ENCODE measurements around the gene SPATA31D1. TPM values are rescaled to one million over a fixed set of nuclear protein-coding genes. Genes with fewer than 3 reads are reported as not detected.

The SPATA31D1 gene
- total and polyA plus RNA-seq, 2 of the 13 experiments (the other 11 are each of a cell fraction or from before 2014, with no cell fraction given): not detected

GRCh38 chr9:81980568-81980967 is 8.0 kb upstream of the SPATA31D1 start:
- POLR2A ChIA-PET: no interaction called here
- CTCF ChIA-PET (ENCODE audit: low intra/inter-chr PET ratio, low total read pairs): no interaction called here
- H3K4me3 ChIP-seq (replicated peaks in 1 of 3; ENCODE audit: insufficient read depth in 1 of 3, low read depth in 2 of 3, low read length in 3 of 3): no peak overlapping the region
- no peak overlapping the region for H3K4me2 ChIP-seq (ENCODE audit: low read depth, low read length)
- H3K79me2 ChIP-seq (ENCODE audit: insufficient read depth, low read length): no peaks in the 10 kb centered on the region
- no peak overlapping the region for H3K27ac ChIP-seq (ENCODE audit: extremely low read length, insufficient read depth, low read length)
- H3K9ac ChIP-seq (ENCODE audit: insufficient read depth, low read depth, low read length): no peak overlapping the region
- no peak overlapping the region for H2AFZ ChIP-seq (ENCODE audit: low read length)
- DNase-seq (ENCODE audit: low spot score) (no peak), ATAC-seq (no peak), FAIRE-seq (no peak)
- H3K9me3 ChIP-seq (ENCODE audit: low read length): no peaks in the 10 kb centered on the region
- H4K20me1 ChIP-seq (ENCODE audit: insufficient read depth, low read length): no peaks in the 10 kb centered on the region
- no peaks in the 10 kb centered on the region for H3K4me1 ChIP-seq (ENCODE audit: insufficient read depth, low read length)
- no peaks in the 10 kb centered on the region for H3K27me3 ChIP-seq (ENCODE audit: control insufficient read depth in 1 of 2, insufficient read depth in 2 of 2, low read length in 2 of 2)
- in situ Hi-C loops (cut with HindIII; ENCODE audit: extremely low pct_ligation_motif_present, low pct_unique_long_range_greater_than_20kb) (no loop called here), intact Hi-C loops (cut with micrococcal nuclease; ENCODE audit: unreplicated experiment) (no loop called here)
- no TSS peak for BruUV-seq (replicated peaks)
- no peaks in the 10 kb centered on the region for H3K36me3 ChIP-seq (replicated peaks in 1 of 2; ENCODE audit: control insufficient read depth in 1 of 2, insufficient read depth in 2 of 2, low read length in 2 of 2)
- no peak for TF ChIP-seq GPN1 (CRISPR knock-in tag; IDR thresholded peaks at IDR 0.05; ENCODE audit: borderline replicate concordance)
- no peak for TF ChIP-seq NKX3-1 (CRISPR knock-in tag; IDR thresholded peaks at IDR 0.05)
- no peak for TF ChIP-seq NR3C1 (CRISPR knock-in tag; IDR thresholded peaks at IDR 0.05)
- no peak for TF ChIP-seq KLF13 (CRISPR knock-in tag; IDR thresholded peaks at IDR 0.05)
- TF ChIP-seq NBN (conservative IDR thresholded peaks at IDR 0.05): no peak
- no peak for TF ChIP-seq POLR2AphosphoS5 (IDR thresholded peaks at IDR 0.05; ENCODE audit: low read depth, low read length)
- TF ChIP-seq NPAS2 (CRISPR knock-in tag; IDR thresholded peaks at IDR 0.05; ENCODE audit: borderline replicate concordance): no peak
- TF ChIP-seq E2F5 (CRISPR knock-in tag; conservative IDR thresholded peaks at IDR 0.05): no peak
- no peak for TF ChIP-seq ZNF747 (CRISPR knock-in tag; IDR thresholded peaks at IDR 0.05; ENCODE audit: borderline replicate concordance)
- TF ChIP-seq ZNF672 (CRISPR knock-in tag; IDR thresholded peaks at IDR 0.05): no peak
- no peak for TF ChIP-seq TEF (CRISPR knock-in tag; IDR thresholded peaks at IDR 0.05)
- no peak for TF ChIP-seq ZNF569 (CRISPR knock-in tag; IDR thresholded peaks at IDR 0.05; ENCODE audit: borderline replicate concordance)
- TF ChIP-seq ZBTB34 (CRISPR knock-in tag; IDR thresholded peaks at IDR 0.05): no peak
- TF ChIP-seq IRX3 (CRISPR knock-in tag; IDR thresholded peaks at IDR 0.05; ENCODE audit: borderline replicate concordance, low read depth): no peak
- no peak for TF ChIP-seq PLSCR1 (CRISPR knock-in tag; IDR thresholded peaks at IDR 0.05; ENCODE audit: borderline replicate concordance)
- TF ChIP-seq ZBTB4 (CRISPR knock-in tag; IDR thresholded peaks at IDR 0.05; ENCODE audit: borderline replicate concordance): no peak
- no peak for TF ChIP-seq UBTF (CRISPR knock-in tag; IDR thresholded peaks at IDR 0.05)

Data from HepG2 (cell line).